Neuronal stem cell (in vitro differentiated cells): ENCODE results near the gene NPR3.

Source experiments
- DNase-seq: peaks from one replicate; pipeline ENCODE4 v3.0.0-alpha.2; 2013; ENCODE audit warnings: low spot score
- H2AFZ ChIP-seq: one replicate; pipeline ENCODE4 v1.6.1; 2013; ENCODE audit warnings: mild to moderate bottlenecking, low read length, inconsistent platforms
- H2AK5ac ChIP-seq: 2 replicates; pipeline ENCODE4 v1.6.1; 2013; ENCODE audit warnings: low read depth, mild to moderate bottlenecking, inconsistent platforms, low read length, moderate library complexity, mixed read lengths
- H2BK120ac ChIP-seq: 2 replicates; pipeline ENCODE4 v1.6.1; 2013; ENCODE audit warnings: low read depth, mild to moderate bottlenecking, inconsistent platforms, low read length, moderate library complexity, mixed read lengths
- H2BK12ac ChIP-seq: one replicate; pipeline ENCODE4 v1.6.1; 2013; ENCODE audit warnings: low read length, inconsistent platforms
- H2BK15ac ChIP-seq: 2 replicates; pipeline ENCODE4 v1.6.1; 2013; ENCODE audit warnings: mild to moderate bottlenecking, low read length, inconsistent platforms, mixed read lengths
- H2BK5ac ChIP-seq: one replicate; pipeline ENCODE4 v1.6.1; 2013; ENCODE audit warnings: inconsistent platforms, mild to moderate bottlenecking, low read length, moderate library complexity
- H3K14ac ChIP-seq: one replicate; pipeline ENCODE4 v1.6.1; 2013; ENCODE audit warnings: low read length, inconsistent platforms
- H3K18ac ChIP-seq: 2 replicates; pipeline ENCODE4 v1.6.1; 2013; ENCODE audit warnings: low read length, inconsistent platforms
- H3K23ac ChIP-seq: 2 replicates; pipeline ENCODE4 v1.6.1; 2013; ENCODE audit warnings: low read depth, mild to moderate bottlenecking, mixed read lengths, low read length, inconsistent platforms; ENCODE audit not compliant: poor library complexity
- H3K27ac ChIP-seq: replicated peaks from 3 replicates; pipeline ENCODE4 v1.5.1; 2013; ENCODE audit warnings: low read length, inconsistent platforms
- H3K27me3 ChIP-seq, 3 experiments: 2 replicates each; pipeline ENCODE4 v1.6.1; 2013; ENCODE audit warnings: low read length in 3 of 3, mild to moderate bottlenecking in 2 of 3, inconsistent platforms in 1 of 3, low read depth in 1 of 3, mixed read lengths in 1 of 3, moderate library complexity in 1 of 3; ENCODE audit not compliant: control insufficient read depth in 3 of 3, insufficient read depth in 3 of 3
- H3K36me3 ChIP-seq, 2 donors: replicated peaks in 1 of 2; 2 replicates each; pipeline ENCODE4 v1.6.1; 2013; ENCODE audit warnings: low read length in 2 of 2; ENCODE audit not compliant: control insufficient read depth in 2 of 2, insufficient read depth in 2 of 2
- H3K4ac ChIP-seq: 2 replicates; pipeline ENCODE4 v1.6.1; 2013; ENCODE audit warnings: inconsistent platforms, mild to moderate bottlenecking, low read length, moderate library complexity
- H3K4me1 ChIP-seq, 2 donors: 1 replicate in 1 of 2; 2 replicates in 1 of 2; pipeline ENCODE4 v1.6.1; 2013; ENCODE audit warnings: low read length in 2 of 2, low read depth in 1 of 2; ENCODE audit not compliant: control insufficient read depth in 2 of 2, insufficient read depth in 1 of 2
- H3K4me2 ChIP-seq: one replicate; pipeline ENCODE4 v1.6.1; 2013; ENCODE audit warnings: mild to moderate bottlenecking, low read length, inconsistent platforms; ENCODE audit not compliant: insufficient read depth, poor library complexity, severe bottlenecking
- H3K4me3 ChIP-seq, 2 donors: 2 replicates each; pipeline ENCODE4 v1.5.1; 2013; ENCODE audit warnings: low read length in 2 of 2, mild to moderate bottlenecking in 2 of 2, inconsistent platforms in 1 of 2, moderate library complexity in 1 of 2
- H3K79me1 ChIP-seq: one replicate; pipeline ENCODE4 v1.6.1; 2013; ENCODE audit warnings: low read depth, mild to moderate bottlenecking, inconsistent platforms, low read length, moderate library complexity
- H3K9ac ChIP-seq: one replicate; pipeline ENCODE4 v1.6.1; 2013; ENCODE audit warnings: mild to moderate bottlenecking, low read depth, low read length, inconsistent platforms; ENCODE audit not compliant: poor library complexity
- H3K9me3 ChIP-seq, 2 donors: replicated peaks in 1 of 2; 2 replicates each; pipeline versions ENCODE3 to v1.6.1; 2013; ENCODE audit warnings: low read length in 2 of 2, mild to moderate bottlenecking in 2 of 2, inconsistent platforms in 1 of 2, low read depth in 1 of 2, mixed read lengths in 1 of 2, moderate library complexity in 1 of 2; ENCODE audit not compliant: control insufficient read depth in 2 of 2, insufficient read depth in 1 of 2
- H4K8ac ChIP-seq: one replicate; pipeline ENCODE4 v1.6.1; 2013; ENCODE audit warnings: low read depth, mild to moderate bottlenecking, inconsistent platforms, low read length, moderate library complexity
- H4K91ac ChIP-seq: one replicate; pipeline ENCODE4 v1.6.1; 2013; ENCODE audit warnings: low read length, low read depth, mild to moderate bottlenecking, inconsistent platforms; ENCODE audit not compliant: poor library complexity
- WGBS, 2 donors: extraction: QIAGEN DNeasy Blood & Tissue Kit; methylation state at CpG; one replicate each; pipeline ENCODE4 v1.1.7; 2013; ENCODE audit warnings: missing lambda C conversion rate in 2 of 2, mixed read lengths in 1 of 2; ENCODE audit not compliant: insufficient read length in 2 of 2, insufficient replicate concordance in 1 of 2; ENCODE audit errors: extremely low coverage in 2 of 2; 5-methylcytosine and 5-hydroxymethylcytosine counted together

Gene NPR3

DNA sequence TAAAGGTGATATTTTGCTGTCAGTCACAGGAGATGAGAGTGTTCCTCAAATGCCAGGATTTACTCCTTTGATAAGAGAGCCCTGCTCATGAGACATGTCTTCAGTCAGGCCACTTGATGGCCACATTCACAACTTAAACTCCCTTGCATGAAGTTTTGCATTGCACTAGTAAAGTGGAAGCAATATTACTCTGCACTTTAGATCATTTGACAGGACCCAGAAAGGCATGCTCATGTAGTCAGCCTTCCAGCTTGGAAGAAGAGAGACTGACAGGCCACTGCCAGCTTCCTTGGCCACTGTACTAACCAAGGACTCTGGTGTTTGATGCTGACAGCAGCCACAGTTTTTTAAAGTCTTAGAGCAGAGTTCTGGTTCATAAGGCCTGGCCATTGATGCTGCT, 42.6 kb downstream of the NPR3 start:
- Histone ChIP-seq H3K4ac (no peak overlapping the region), H3K23ac (no peak overlapping the region), H3K36me3 (no peaks in the 10 kb centered on the region), H3K9me3 (no peaks in the 10 kb centered on the region), H3K4me1 (no peaks in the 10 kb centered on the region), H3K79me1 (no peaks in the 10 kb centered on the region), H3K9ac (no peak overlapping the region), H4K91ac (no peak overlapping the region), H2AFZ (no peak overlapping the region), H3K27ac (peak overlapping the region; percentile 44), H4K8ac (no peak overlapping the region), H2AK5ac (no peak overlapping the region), H2BK12ac (no peak overlapping the region), H3K27me3 (peaks cover 0 to 3% (median 0%) of the 10 kb centered on the region in 3 experiments), H3K14ac (no peak overlapping the region), H3K4me2 (no peak overlapping the region), H3K18ac (no peak overlapping the region), H2BK5ac (no peak overlapping the region), H3K4me3 (no peak overlapping the region), H2BK15ac (no peak overlapping the region), H2BK120ac (no peak overlapping the region)
- no peak for DNase-seq

DNA sequence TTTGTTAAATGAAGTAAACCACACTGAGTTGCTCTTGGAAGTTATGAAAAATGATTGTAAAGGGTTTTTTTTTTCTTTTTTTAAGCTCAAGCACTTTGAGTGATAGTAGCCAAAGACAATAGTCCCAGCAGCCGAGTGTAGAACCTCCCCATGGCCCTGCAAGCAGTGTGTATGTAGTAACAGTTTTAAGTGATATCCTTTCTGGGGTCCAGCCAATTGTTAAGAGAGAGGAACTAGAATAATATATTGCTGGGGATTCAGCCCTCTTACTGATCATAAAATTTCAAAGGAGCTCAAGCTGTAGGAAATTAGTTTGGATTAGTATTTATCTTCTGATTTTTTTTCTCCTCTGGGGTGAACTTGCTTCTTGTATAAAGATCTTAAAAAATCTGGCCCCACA, 43.2 kb downstream of the NPR3 start:
- no peak overlapping the region for H2AK5ac ChIP-seq
- no peak overlapping the region for H3K4me3 ChIP-seq
- peaks cover 0 to 3% (median 0%) of the 10 kb centered on the region in 3 experiments for H3K27me3 ChIP-seq
- no peak overlapping the region for H3K23ac ChIP-seq
- H3K79me1 ChIP-seq = no peaks in the 10 kb centered on the region
- H3K9ac ChIP-seq = no peak overlapping the region
- H3K9me3 ChIP-seq = no peaks in the 10 kb centered on the region
- no peak overlapping the region for H4K91ac ChIP-seq
- WGBS, 2 donors = no CpG with 5 or more reads among the region's 1 CpG
- no peak overlapping the region for H2BK120ac ChIP-seq
- H2BK12ac ChIP-seq = no peak overlapping the region
- no peak overlapping the region for H4K8ac ChIP-seq
- H2BK15ac ChIP-seq = no peak overlapping the region
- no peak overlapping the region for H3K27ac ChIP-seq
- no peak overlapping the region for H3K14ac ChIP-seq
- H3K4ac ChIP-seq = no peak overlapping the region
- no peak overlapping the region for H2BK5ac ChIP-seq
- no peak overlapping the region for H3K4me2 ChIP-seq
- DNase-seq = no peak
- no peaks in the 10 kb centered on the region for H3K4me1 ChIP-seq
- H2AFZ ChIP-seq = no peak overlapping the region
- no peaks in the 10 kb centered on the region for H3K36me3 ChIP-seq
- H3K18ac ChIP-seq = no peak overlapping the region

DNA sequence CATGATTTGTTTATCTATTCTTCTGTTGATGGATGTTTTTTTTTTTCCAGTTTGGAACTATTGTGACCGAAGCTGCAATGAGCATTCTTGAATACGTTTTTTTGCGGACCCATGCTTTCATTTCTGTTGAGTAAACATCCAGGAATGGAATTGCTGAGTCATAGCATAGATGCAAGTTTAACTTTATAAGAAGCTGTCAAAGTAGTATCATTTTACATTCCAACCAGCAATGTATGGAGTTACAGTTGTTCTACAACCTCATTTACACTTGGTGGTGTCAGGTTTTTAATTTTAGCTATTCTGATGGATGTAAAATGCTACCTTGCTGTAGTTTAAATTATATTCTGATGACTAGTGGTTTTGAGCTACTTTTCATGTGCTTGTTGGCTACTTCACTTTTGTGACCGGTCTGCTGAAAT, 49.0 kb downstream of the NPR3 start:
- H3K36me3 ChIP-seq = no peaks in the 10 kb centered on the region
- H3K23ac ChIP-seq = no peak overlapping the region
- no peak for DNase-seq
- H3K18ac ChIP-seq = no peak overlapping the region
- no peak overlapping the region for H2BK12ac ChIP-seq
- H3K27ac ChIP-seq = no peak overlapping the region
- no peaks in the 10 kb centered on the region for H3K27me3 ChIP-seq
- no peak overlapping the region for H3K14ac ChIP-seq
- H2BK15ac ChIP-seq = no peak overlapping the region
- H2BK120ac ChIP-seq = no peak overlapping the region
- no peaks in the 10 kb centered on the region for H3K9me3 ChIP-seq
- no peak overlapping the region for H3K4ac ChIP-seq
- no peak overlapping the region for H4K8ac ChIP-seq
- H3K4me3 ChIP-seq = no peak overlapping the region
- no peak overlapping the region for H3K9ac ChIP-seq
- no peak overlapping the region for H3K4me2 ChIP-seq
- no peaks in the 10 kb centered on the region for H3K4me1 ChIP-seq
- H3K79me1 ChIP-seq = no peaks in the 10 kb centered on the region
- H4K91ac ChIP-seq = no peak overlapping the region
- no CpG with 5 or more reads among the region's 4 CpGs for WGBS, 2 donors
- no peak overlapping the region for H2BK5ac ChIP-seq
- no peak overlapping the region for H2AFZ ChIP-seq
- no peak overlapping the region for H2AK5ac ChIP-seq

DNA sequence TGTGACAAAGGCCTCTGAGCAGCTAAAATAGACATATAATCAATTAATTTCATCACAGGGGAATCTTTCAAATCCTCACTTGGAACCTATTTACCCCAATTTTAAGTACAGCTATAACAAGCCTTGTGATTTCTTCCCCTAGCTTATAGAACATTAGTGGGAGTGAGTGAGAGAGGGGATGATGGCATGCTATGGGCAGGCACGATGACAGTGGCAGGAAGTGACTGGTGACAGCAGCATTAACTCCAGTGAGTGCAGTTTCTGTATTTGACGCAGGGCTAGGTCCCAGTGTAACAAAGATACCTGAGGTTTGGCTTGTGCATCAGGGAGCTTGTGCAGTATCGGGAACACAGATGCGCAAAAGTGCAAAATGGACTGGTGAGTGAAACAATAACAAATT, 54.1 kb downstream of the NPR3 start:
- Histone ChIP-seq H2BK120ac (no peak overlapping the region), H3K4me2 (no peak overlapping the region), H3K9me3 (no peaks in the 10 kb centered on the region), H3K79me1 (no peaks in the 10 kb centered on the region), H2AK5ac (no peak overlapping the region), H3K4ac (no peak overlapping the region), H3K27ac (no peak overlapping the region), H2BK12ac (no peak overlapping the region), H3K18ac (no peak overlapping the region), H3K4me1 (no peaks in the 10 kb centered on the region), H4K91ac (no peak overlapping the region), H3K4me3 (no peak overlapping the region), H3K27me3 (no peaks in the 10 kb centered on the region), H3K23ac (no peak overlapping the region), H2BK5ac (no peak overlapping the region), H3K14ac (no peak overlapping the region), H3K9ac (no peak overlapping the region), H2BK15ac (no peak overlapping the region), H2AFZ (no peak overlapping the region), H4K8ac (no peak overlapping the region), H3K36me3 (no peaks in the 10 kb centered on the region)
- DNase-seq = no peak
- WGBS, 2 donors = no CpG with 5 or more reads among the region's 4 CpGs
